ENCODE data around the gene RTL10.

Gene RTL10

GRCh38 chr22:19854778-19855503 lies at the start of gene RTL10, which contains the start of gene GNB1L:
TSS of gene RTL10 (minus strand) at chr22:19854874. CDS start at chr22:19852261, 2,613 bp downstream.
TSS of gene GNB1L (minus strand) at chr22:19854874. CDS start at chr22:19821355, 33,519 bp downstream.
- DNase-seq, result peak; percentile 99

- DNase-seq, result no peak
Measured at GRCh38 chr22:19904174-19904856, 49.6 kb upstream of the RTL10 start.

DNA sequence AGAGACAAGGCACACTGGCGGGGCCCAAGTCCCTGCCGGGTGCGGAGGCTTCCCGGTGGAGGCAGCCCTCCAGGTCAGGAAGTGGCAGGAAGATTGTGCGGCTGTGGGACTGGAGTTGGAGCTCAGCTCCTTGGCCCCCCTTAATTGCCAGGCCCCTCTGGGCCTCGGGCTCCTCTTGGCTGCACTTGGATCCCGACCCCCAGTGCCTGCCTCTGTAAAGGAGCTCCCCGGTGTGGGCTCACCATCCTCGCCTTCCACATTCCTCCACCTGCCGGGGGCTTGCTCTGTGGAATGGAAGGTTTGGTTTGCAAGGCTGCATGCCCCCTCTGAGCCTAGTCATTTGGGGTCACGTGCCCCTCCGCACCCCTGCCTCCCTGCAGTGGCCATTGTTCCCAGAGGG lies 48.8 kb upstream of the RTL10 start:
- no peak for DNase-seq

GRCh38 chr22:19903031-19903430 lies 48.4 kb upstream of the RTL10 start:
- DNase-seq, result peak; percentile 60

GRCh38 chr22:19902245-19902715 lies 47.6 kb upstream of the RTL10 start:
- peak; percentile 98 for DNase-seq

DNA sequence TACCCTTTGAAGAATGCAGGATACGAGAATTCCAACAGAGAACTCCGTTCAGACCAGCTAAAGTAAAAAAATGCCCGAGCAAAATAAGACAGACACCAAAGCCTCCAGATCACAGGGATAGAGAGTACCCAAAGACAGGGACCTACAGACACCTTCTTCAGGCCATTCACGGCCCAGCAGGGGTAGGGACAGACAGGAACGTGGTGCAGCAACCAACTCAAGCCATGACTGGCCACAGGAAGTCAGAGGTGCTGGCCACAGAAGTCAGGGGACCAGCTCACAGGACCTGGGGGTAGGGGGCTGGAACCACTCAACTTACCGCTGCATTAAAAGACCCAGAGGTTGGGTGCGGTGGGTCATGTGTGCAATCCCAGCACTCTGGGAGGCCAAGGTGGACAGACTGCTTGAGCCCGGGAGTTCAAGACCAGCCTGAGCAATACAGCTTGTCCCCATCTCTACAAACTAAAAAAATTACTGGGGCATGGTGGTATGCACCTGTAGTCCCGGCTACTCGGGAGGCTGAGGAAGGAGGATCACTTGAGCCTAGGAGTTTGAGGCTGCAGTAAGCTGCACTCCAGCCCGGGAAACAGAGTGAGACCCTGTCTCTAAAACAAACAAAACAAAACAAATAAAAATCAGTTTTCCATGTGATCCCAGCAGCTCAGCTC lies 47.0 kb upstream of the RTL10 start:
- DNase-seq, result no peak

- no peak for DNase-seq
Measured at GRCh38 chr22:19900707-19901436, 46.2 kb upstream of the RTL10 start.

DNA sequence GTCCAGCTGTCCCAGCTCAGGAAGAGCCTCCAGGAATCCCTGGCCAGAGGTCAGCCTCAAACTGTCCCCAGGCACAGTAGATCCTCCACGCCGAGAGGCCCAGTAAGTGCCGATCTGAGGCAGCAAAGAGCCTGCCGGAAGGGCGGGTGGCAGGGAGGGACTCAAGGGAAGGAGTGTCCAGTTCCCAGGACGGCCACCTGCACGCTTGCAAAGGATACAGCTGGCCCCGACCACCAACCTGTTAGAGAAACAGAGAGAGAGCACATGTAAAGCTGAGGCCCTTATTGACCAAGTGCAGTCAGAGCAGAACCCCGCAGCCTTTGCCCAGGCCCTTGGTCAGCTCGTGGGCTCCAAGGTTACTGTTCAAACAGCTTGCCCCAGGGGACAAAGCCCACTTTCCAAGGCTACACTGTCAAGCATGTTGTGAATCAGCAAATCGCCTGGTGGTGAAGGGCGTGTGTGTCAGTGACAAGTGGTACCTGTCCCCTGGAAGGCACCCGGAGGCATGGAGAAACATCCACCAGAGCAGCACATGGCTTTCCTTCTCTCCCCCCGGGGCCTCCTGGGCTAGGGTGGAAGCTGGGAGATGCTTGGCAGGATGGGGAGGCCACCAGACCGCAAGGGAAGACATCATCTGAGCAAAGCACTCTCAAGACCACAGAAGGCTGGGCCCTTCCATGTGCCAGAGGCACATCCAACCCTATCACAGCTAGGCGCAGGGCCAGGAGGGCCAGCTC lies 44.3 kb upstream of the RTL10 start:
- DNase-seq, result no peak

DNA sequence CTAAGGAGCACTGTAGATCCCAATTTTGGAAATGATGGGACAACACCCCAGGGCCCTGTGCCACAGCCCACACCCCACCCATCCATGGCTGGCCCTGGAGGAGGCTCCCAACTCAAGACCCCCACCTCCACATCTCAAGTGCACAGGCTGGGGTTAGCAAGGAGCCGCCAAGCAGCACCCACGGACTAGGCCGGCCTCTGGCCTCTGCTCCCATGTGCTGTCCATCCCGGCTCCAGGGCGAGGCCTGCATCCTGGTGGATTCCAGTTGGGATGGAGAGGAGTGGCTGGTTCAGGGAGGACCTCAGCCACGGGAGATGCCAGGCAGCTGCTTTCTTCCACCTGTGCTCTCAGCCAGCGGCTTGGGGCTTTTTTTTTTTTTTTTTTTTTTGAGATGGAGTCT lies 43.5 kb upstream of the RTL10 start:
- DNase-seq, result no peak

- DNase-seq, result no peak
Measured at GRCh38 chr22:19897726-19898125, 43.1 kb upstream of the RTL10 start.

GRCh38 chr22:19896665-19897355 lies 42.1 kb upstream of the RTL10 start:
- peak; percentile 47 for DNase-seq

DNA sequence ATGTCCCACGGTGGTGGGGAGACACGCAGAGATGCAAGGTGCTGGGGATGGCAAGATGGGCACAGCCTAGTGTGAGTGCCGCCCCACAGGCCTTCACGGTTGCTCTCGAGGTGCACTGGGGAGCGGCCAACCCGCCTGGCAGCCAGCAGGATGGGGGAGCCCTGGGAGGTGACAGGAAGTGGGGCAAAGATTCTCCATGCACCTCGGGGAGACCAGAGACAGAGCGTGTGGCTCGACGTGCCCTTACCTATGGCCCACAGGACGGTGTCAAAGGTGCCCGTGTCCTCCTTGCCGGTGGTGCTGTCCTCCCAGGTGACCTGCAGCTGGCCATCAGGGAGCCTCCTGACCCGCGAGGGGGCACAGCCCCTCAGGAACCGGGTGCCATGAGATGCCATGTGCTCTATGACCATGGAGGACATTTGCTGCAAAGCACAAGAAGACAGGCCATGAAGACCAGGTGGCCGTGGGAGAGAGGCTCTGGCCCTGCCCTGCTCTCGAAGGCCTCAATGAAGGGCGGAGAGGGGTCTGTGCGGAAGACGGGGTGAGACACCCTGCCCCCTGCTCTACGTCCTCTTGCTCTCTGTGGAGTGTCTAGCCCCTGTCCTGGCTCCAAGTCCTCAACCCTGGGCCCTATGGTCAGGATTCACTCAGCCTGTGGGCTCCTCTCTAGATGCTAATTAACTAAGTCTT lies 40.6 kb upstream of the RTL10 start:
- no peak for DNase-seq

DNA sequence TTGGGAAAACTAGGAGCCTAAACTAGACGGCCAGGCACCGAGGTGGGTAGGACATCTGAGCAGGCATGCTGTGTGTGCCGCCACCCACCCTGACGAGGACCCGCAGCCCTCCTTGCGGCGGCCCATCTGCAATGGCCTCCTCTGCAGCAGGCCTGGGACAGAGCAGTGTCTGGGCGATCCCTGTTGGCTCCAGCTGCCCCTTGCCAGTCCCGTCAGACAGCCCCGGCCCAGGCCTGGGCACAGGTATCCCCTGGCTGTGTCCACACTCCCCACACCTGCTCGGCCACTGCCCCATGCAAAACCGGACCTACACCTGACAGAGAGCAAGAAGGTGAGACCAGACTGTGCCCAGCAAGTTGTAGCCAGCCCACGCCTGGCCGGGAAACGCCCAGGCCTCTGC lies 38.7 kb upstream of the RTL10 start:
- DNase-seq, result no peak

DNA sequence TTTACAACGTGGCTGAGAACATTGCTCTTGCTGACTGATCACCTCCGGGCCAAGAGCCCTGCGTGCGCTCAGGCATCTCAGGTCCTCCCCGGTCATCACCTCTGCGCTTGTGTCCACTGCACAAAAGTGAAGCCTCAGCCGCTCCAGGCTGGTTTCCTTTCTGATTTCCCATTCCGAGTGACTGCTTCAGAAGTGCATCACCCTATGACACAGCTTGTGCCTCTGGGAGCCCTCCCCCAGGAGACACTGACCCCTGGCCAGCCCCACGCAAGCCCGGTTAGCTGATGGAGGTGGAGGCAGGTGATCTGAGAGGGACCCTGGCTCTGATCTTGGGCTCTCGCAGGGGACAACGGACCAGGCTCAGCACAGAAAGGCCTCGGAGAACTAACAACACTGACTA lies 38.3 kb upstream of the RTL10 start:
- DNase-seq, result no peak

GRCh38 chr22:19892257-19892879 lies 37.7 kb upstream of the RTL10 start:
- peak; percentile 94 for DNase-seq

- DNase-seq, result peak; percentile 99
Measured at GRCh38 chr22:19891317-19892256, 36.9 kb upstream of the RTL10 start.

DNA sequence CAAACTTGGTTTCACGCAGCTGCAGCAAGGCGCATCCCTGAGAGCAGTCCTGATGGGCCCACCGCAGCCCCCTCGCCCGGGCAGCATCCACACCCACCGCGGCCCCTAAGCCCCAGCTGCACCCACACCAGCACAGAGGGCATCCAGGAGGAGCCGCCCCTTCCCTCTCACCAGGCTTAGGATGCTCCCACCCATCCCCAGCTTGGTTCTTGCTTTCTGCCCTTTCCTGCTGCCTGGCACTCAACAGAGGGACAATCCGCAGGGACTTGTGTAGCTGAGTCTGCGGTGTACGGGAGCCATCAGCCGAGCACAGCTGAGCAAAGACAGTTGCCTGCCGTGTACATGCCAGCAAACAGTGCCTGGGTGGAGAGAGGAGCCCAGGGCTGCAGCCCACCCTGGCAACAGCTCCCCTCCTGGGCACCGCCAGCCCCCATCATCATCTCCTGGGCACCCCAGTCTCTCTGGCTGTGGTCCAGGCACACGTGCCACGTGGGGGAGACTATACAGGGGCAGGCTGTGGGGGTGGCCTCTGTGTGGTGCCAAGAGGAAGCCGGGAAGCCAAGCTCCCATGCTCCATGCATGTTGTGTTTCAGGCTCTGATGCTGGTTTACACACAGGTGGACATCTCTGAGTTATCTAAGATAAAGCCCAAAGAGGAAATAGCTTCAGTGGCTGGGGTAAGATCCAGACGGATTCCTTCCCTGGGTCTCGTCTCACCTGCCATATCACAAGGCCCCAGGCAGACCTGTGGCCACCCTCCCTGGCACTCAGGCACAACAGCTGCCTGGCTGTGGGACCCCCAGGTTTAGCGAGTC lies 36.0 kb upstream of the RTL10 start:
- DNase-seq, result peak; percentile 62

DNA sequence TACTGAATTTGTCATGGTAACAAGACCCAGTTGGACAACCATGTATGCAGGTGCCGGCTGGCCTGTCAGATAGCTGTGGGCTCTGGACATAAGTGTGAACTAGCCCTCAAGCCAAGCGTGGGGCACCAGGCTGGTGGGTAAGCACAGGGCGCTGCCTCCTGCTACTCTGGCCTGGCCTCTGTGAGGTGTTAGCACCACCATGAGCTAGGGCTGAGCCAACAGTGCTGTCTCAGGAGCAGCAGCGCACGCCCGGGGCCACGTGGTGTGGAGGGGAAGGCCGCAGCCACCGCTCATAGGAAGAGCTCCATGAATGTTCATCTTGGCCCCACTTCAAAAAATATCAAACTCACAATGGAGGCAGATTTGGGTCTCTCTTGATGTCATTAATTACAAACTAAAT lies 35.3 kb upstream of the RTL10 start:
- peak; percentile 52 for DNase-seq

Measured in NCI-H69 (cell line).